Loucy (cell line): ENCODE measurements around the gene GABRG3.

Source experiments
- H2AFZ ChIP-seq: fragments of 200-600 bp; sonication (generic); 2 replicates; pipeline ENCODE4 v1.6.0; 2016; ENCODE audit warnings: antibody characterized with exemption, mild to moderate bottlenecking, low read length, moderate library complexity
- H3F3A ChIP-seq: fragments of 200-600 bp; 2 replicates; pipeline ENCODE4 v1.6.0; 2016; ENCODE audit warnings: antibody characterized with exemption, low read depth, mild to moderate bottlenecking
- H3K27me3 ChIP-seq: fragments of 200-600 bp; sonication (generic); 2 replicates; pipeline ENCODE4 v1.6.1; 2014; ENCODE audit warnings: low read length, mild to moderate bottlenecking; ENCODE audit not compliant: insufficient read depth, poor library complexity, severe bottlenecking
- H3K36me3 ChIP-seq: fragments of 200-600 bp; sonication (generic); 2 replicates; pipeline ENCODE4 v1.6.1; 2016; ENCODE audit warnings: low read length; ENCODE audit not compliant: insufficient read depth
- H3K4me1 ChIP-seq: fragments of 200-600 bp; sonication (generic); 2 replicates; pipeline ENCODE4 v1.5.1; 2014; ENCODE audit warnings: low read length, mild to moderate bottlenecking; ENCODE audit not compliant: insufficient read depth, poor library complexity, severe bottlenecking
- H3K4me2 ChIP-seq: fragments of 200-600 bp; sonication (generic); 2 replicates; pipeline ENCODE4 v1.6.0; 2014; ENCODE audit warnings: antibody characterized with exemption, low read length, low read depth, mild to moderate bottlenecking; ENCODE audit not compliant: poor library complexity, severe bottlenecking
- H3K4me3 ChIP-seq: fragments of 200-600 bp; sonication (generic); 2 replicates; pipeline ENCODE4 v1.5.1; 2014; ENCODE audit warnings: low read length, mild to moderate bottlenecking, mixed read lengths; ENCODE audit not compliant: poor library complexity, severe bottlenecking
- H3K79me2 ChIP-seq: fragments of 200-600 bp; sonication (generic); 2 replicates; pipeline ENCODE4 v1.6.1; 2014; ENCODE audit warnings: low read length; ENCODE audit not compliant: insufficient read depth
- H3K9ac ChIP-seq: fragments of 200-600 bp; sonication (generic); 2 replicates; pipeline ENCODE4 v1.6.0; 2014; ENCODE audit warnings: mild to moderate bottlenecking, low read depth, low read length, moderate library complexity; ENCODE audit not compliant: poor library complexity, severe bottlenecking
- H3K9me2 ChIP-seq: fragments of 200-600 bp; sonication (generic); replicated peaks from 2 replicates; pipeline ENCODE4 v1.6.1; 2016; ENCODE audit warnings: low read depth, low read length, mixed read lengths
- H3K9me3 ChIP-seq: fragments of 200-600 bp; sonication (generic); 2 replicates; pipeline ENCODE4 v1.6.1; 2014; ENCODE audit warnings: mild to moderate bottlenecking, antibody characterized with exemption, low read length, low read depth; ENCODE audit not compliant: insufficient read depth
- H4K20me1 ChIP-seq: fragments of 200-600 bp; sonication (generic); 2 replicates; pipeline ENCODE4 v1.6.0; 2014; ENCODE audit warnings: antibody characterized with exemption, low read length, mild to moderate bottlenecking; ENCODE audit not compliant: insufficient read depth, poor library complexity, severe bottlenecking
- CTCF ChIP-seq: fragments of 200-600 bp; sonication (generic); conservative IDR thresholded peaks from 2 replicates; pipeline ENCODE4 v1.5.1; 2014; ENCODE audit warnings: mild to moderate bottlenecking, antibody characterized with exemption, low read length
- EZH2phosphoT487 ChIP-seq: fragments of 200-600 bp; IDR thresholded peaks from 2 replicates; pipeline ENCODE4 v1.6.1; 2018; ENCODE audit warnings: antibody characterized with exemption, mild to moderate bottlenecking, moderate library complexity, borderline replicate concordance

The GABRG3 gene

GRCh38 chr15:27070841-27071240 lies 99.9 kb downstream of the GABRG3 start:
- no peaks in the 10 kb centered on the region for H3K4me1 ChIP-seq
- no peak overlapping the region for H3K4me2 ChIP-seq
- peaks cover 7% of the 10 kb centered on the region; the same call in 1 of the 2 replicates for H3K9me3 ChIP-seq
- no peak overlapping the region for H2AFZ ChIP-seq
- no peak overlapping the region for H3K9ac ChIP-seq
- no peaks in the 10 kb centered on the region for H4K20me1 ChIP-seq
- TF ChIP-seq CTCF (no peak), EZH2phosphoT487 (no peak)
- H3F3A ChIP-seq: no peaks in the 10 kb centered on the region
- H3K36me3 ChIP-seq: no peaks in the 10 kb centered on the region
- H3K79me2 ChIP-seq: no peaks in the 10 kb centered on the region
- no peak overlapping the region for H3K4me3 ChIP-seq
- no peaks in the 10 kb centered on the region for H3K27me3 ChIP-seq
- H3K9me2 ChIP-seq: no peaks in the 10 kb centered on the region

GRCh38 chr15:27074179-27074578 lies 103.2 kb downstream of the GABRG3 start:
- TF ChIP-seq EZH2phosphoT487 (no peak), CTCF (no peak)
- Histone ChIP-seq H3K4me2 (no peak overlapping the region), H3K9me3 (no peaks in the 10 kb centered on the region; the same call in 1 of the 2 replicates), H3K4me3 (no peak overlapping the region), H3K36me3 (no peaks in the 10 kb centered on the region), H3K4me1 (no peaks in the 10 kb centered on the region), H3K9ac (no peak overlapping the region), H3K27me3 (no peaks in the 10 kb centered on the region), H3K79me2 (no peaks in the 10 kb centered on the region), H4K20me1 (no peaks in the 10 kb centered on the region), H3K9me2 (no peaks in the 10 kb centered on the region), H3F3A (no peaks in the 10 kb centered on the region), H2AFZ (no peak overlapping the region)

GRCh38 chr15:27077790-27078189 lies 106.8 kb downstream of the GABRG3 start:
- Histone ChIP-seq H2AFZ (no peak overlapping the region), H3F3A (no peaks in the 10 kb centered on the region), H3K79me2 (no peaks in the 10 kb centered on the region), H3K36me3 (no peaks in the 10 kb centered on the region), H3K4me3 (no peak overlapping the region), H3K4me2 (no peak overlapping the region), H3K4me1 (no peaks in the 10 kb centered on the region), H3K9me3 (no peaks in the 10 kb centered on the region; the same call in 1 of the 2 replicates), H4K20me1 (no peaks in the 10 kb centered on the region), H3K9me2 (no peaks in the 10 kb centered on the region), H3K27me3 (no peaks in the 10 kb centered on the region), H3K9ac (no peak overlapping the region)
- no peak for TF ChIP-seq CTCF
- no peak for TF ChIP-seq EZH2phosphoT487
